H1 (cell line): ENCODE measurements around the gene C18orf54. TPM values are rescaled to one million over a fixed set of nuclear protein-coding genes. Genes with fewer than 3 reads are reported as not detected.

Source experiments
- CTCF ChIA-PET: fragments of 300-600 bp; sonication (Branson Sonifier 250); formaldehyde crosslinking; loops from one replicate; lab custom pipeline; 2021; ENCODE audit not compliant: partially characterized antibody; lab: Charles Lee
- POLR2A ChIA-PET: fragments of 300-600 bp; sonication (Branson Sonifier 250); formaldehyde crosslinking; loops from one replicate; lab custom pipeline; 2021; ENCODE audit warnings: inconsistent platforms; ENCODE audit not compliant: partially characterized antibody; lab: Charles Lee
- DNase-seq, 2 experiments: peaks; one replicate each; pipeline versions ENCODE4 v3.0.0 to v3.0.0-alpha.2; 2010 to 2022; ENCODE audit warnings: low spot score in 2 of 2, low read depth in 1 of 2, mixed read lengths in 1 of 2
- FAIRE-seq: peaks from 2 replicates; lab custom pipeline; 2011; peaks lifted over from hg19 to GRCh38; lab: Jason Lieb, UNC
- H2AFZ ChIP-seq: 2 replicates; pipeline ENCODE4 v1.8.1; 2012; ENCODE audit warnings: low read length, inconsistent platforms
- H2AK5ac ChIP-seq: 2 replicates; pipeline ENCODE4 v1.6.1; 2013; ENCODE audit warnings: low read depth, low read length
- H2BK120ac ChIP-seq: replicated peaks from 2 replicates; pipeline ENCODE3; 2013; ENCODE audit warnings: low read depth, low read length, inconsistent platforms
- H2BK12ac ChIP-seq: 2 replicates; pipeline ENCODE4 v1.6.1; 2013; ENCODE audit warnings: low read depth, low read length
- H2BK15ac ChIP-seq: 2 replicates; pipeline ENCODE4 v1.6.1; 2013; ENCODE audit warnings: low read length
- H2BK20ac ChIP-seq: 2 replicates; pipeline ENCODE4 v1.6.1; 2013; ENCODE audit warnings: low read length
- H2BK5ac ChIP-seq: 2 replicates; pipeline ENCODE4 v1.6.1; 2013; ENCODE audit warnings: low read depth, low read length
- H3K14ac ChIP-seq: 2 replicates; pipeline ENCODE4 v1.6.1; 2013; ENCODE audit warnings: inconsistent platforms; ENCODE audit not compliant: insufficient read length
- H3K18ac ChIP-seq: 2 replicates; pipeline ENCODE4 v1.6.1; 2013; ENCODE audit warnings: low read length; ENCODE audit errors: extremely low read depth
- H3K23ac ChIP-seq: 2 replicates; pipeline ENCODE4 v1.6.1; 2013; ENCODE audit warnings: inconsistent platforms; ENCODE audit not compliant: insufficient read length
- H3K23me2 ChIP-seq: 2 replicates; pipeline ENCODE4 v1.6.1; 2013; ENCODE audit warnings: low read depth, low read length
- H3K27ac ChIP-seq: 2 replicates; pipeline ENCODE4 v1.6.1; 2011; ENCODE audit warnings: low read depth, low read length, inconsistent platforms
- H3K27me3 ChIP-seq, 4 experiments: replicated peaks in 1 of 4; 1 replicate in 1 of 4; 2 replicates in 3 of 4; pipeline versions ENCODE4 v1.6.1 to v1.8.1; 2011 to 2013; ENCODE audit warnings: low read length in 3 of 4, mild to moderate bottlenecking in 3 of 4, inconsistent platforms in 2 of 4, mixed read lengths in 2 of 4, moderate library complexity in 1 of 4; ENCODE audit not compliant: control insufficient read depth in 3 of 4, insufficient read depth in 3 of 4; ENCODE audit errors: extremely low read depth in 1 of 4
- H3K36me3 ChIP-seq, 4 experiments: 2 replicates each; pipeline versions ENCODE4 v1.6.1 to v1.8.1; 2011 to 2013; ENCODE audit warnings: mild to moderate bottlenecking in 4 of 4, low read length in 3 of 4, moderate library complexity in 2 of 4, control low read depth in 1 of 4, inconsistent platforms in 1 of 4; ENCODE audit not compliant: insufficient read depth in 4 of 4, control insufficient read depth in 2 of 4
- H3K4ac ChIP-seq: replicated peaks from 2 replicates; pipeline ENCODE3; 2013; ENCODE audit warnings: low read length, low read depth, mixed read lengths, inconsistent platforms; ENCODE audit not compliant: insufficient read length
- H3K4me1 ChIP-seq, 4 experiments: replicated peaks in 1 of 4; 1 replicate in 1 of 4; 2 replicates in 3 of 4; pipeline versions ENCODE4 v1.6.1 to v1.8.1; 2011 to 2013; ENCODE audit warnings: low read length in 3 of 4, inconsistent platforms in 2 of 4, mixed read lengths in 1 of 4; ENCODE audit not compliant: insufficient read depth in 4 of 4, control insufficient read depth in 3 of 4
- H3K4me2 ChIP-seq, 2 experiments: 2 replicates each; pipeline versions ENCODE4 v1.6.1 to v1.8.1; 2011 to 2013; ENCODE audit warnings: low read depth in 2 of 2, low read length in 2 of 2, control low read depth in 1 of 2, inconsistent platforms in 1 of 2, mild to moderate bottlenecking in 1 of 2; ENCODE audit not compliant: insufficient read depth in 1 of 2
- H3K4me3 ChIP-seq, 4 experiments: fragments of 200-600, 300-600 bp in 1 of 4; sonication (generic), shearing (Covaris generic), sonication (Bioruptor Twin) in 1 of 4; 2 replicates each; pipeline versions ENCODE4 v1.5.1 to v1.8.1; 2011 to 2016; ENCODE audit warnings: low read length in 4 of 4, low read depth in 3 of 4, control low read depth in 2 of 4, inconsistent platforms in 2 of 4, mild to moderate bottlenecking in 2 of 4, mixed read lengths in 1 of 4, moderate library complexity in 1 of 4; ENCODE audit not compliant: insufficient read depth in 2 of 4; ENCODE audit errors: extremely low read depth in 1 of 4
- H3K56ac ChIP-seq: replicated peaks from 2 replicates; pipeline ENCODE3; 2013; ENCODE audit warnings: low read depth, mild to moderate bottlenecking, mixed read lengths, low read length, inconsistent platforms; ENCODE audit not compliant: insufficient read length
- H3K79me1 ChIP-seq: 2 replicates; pipeline ENCODE4 v1.6.1; 2013; ENCODE audit warnings: low read depth, low read length, control low read depth
- H3K79me2 ChIP-seq, 2 experiments: 2 replicates each; pipeline versions ENCODE4 v1.6.1 to v1.8.1; 2012 to 2013; ENCODE audit warnings: low read length in 2 of 2, mild to moderate bottlenecking in 2 of 2, inconsistent platforms in 1 of 2; ENCODE audit not compliant: insufficient read depth in 2 of 2, control insufficient read depth in 1 of 2
- H3K9ac ChIP-seq, 4 experiments: replicated peaks in 1 of 4; 1 replicate in 1 of 4; 2 replicates in 3 of 4; pipeline versions ENCODE4 v1.6.1 to v1.8.1; 2011 to 2013; ENCODE audit warnings: low read depth in 3 of 4, low read length in 3 of 4, control low read depth in 2 of 4, mild to moderate bottlenecking in 2 of 4, moderate library complexity in 2 of 4, inconsistent platforms in 1 of 4; ENCODE audit errors: extremely low read depth in 1 of 4
- H3K9me3 ChIP-seq, 2 experiments: 2 replicates each; pipeline versions ENCODE4 v1.6.1 to v1.8.1; 2012 to 2013; ENCODE audit warnings: mild to moderate bottlenecking in 2 of 2, moderate library complexity in 2 of 2, control low read depth in 1 of 2, inconsistent platforms in 1 of 2, low read depth in 1 of 2, low read length in 1 of 2, mixed read lengths in 1 of 2; ENCODE audit not compliant: insufficient read depth in 2 of 2
- H4K20me1 ChIP-seq, 2 experiments: replicated peaks in 1 of 2; 2 replicates each; pipeline versions ENCODE3 to v1.8.1; 2011 to 2013; ENCODE audit warnings: inconsistent platforms in 2 of 2, low read length in 2 of 2, mild to moderate bottlenecking in 1 of 2; ENCODE audit not compliant: insufficient read depth in 2 of 2, control insufficient read depth in 1 of 2
- H4K5ac ChIP-seq: 2 replicates; pipeline ENCODE4 v1.6.1; 2013; ENCODE audit warnings: low read length, low read depth, mixed read lengths, inconsistent platforms; ENCODE audit not compliant: insufficient read length
- H4K8ac ChIP-seq: 2 replicates; pipeline ENCODE4 v1.8.0; 2013; ENCODE audit warnings: mild to moderate bottlenecking, moderate library complexity, low read length, inconsistent platforms; ENCODE audit not compliant: insufficient read depth; ENCODE audit errors: extremely low read depth
- H4K91ac ChIP-seq: replicated peaks from 2 replicates; pipeline ENCODE3; 2013; ENCODE audit warnings: low read length, mixed read lengths, inconsistent platforms; ENCODE audit not compliant: insufficient read length
- ASH2L ChIP-seq: fragments of 200-600, 300-600 bp; sonication (generic); IDR thresholded peaks from one replicate; pipeline ENCODE4 v1.7.1; 2017; ENCODE audit warnings: low read length
- BACH1 ChIP-seq: IDR thresholded peaks from 2 replicates; pipeline ENCODE4 v1.6.1; 2012; ENCODE audit warnings: low read length, improper control_type of control experiment
- BCL11A ChIP-seq, 2 experiments: IDR thresholded peaks; one replicate each; pipeline ENCODE4 v1.6.1; 2011; ENCODE audit warnings: low read depth in 2 of 2, low read length in 2 of 2, mild to moderate bottlenecking in 2 of 2
- CBX5 ChIP-seq: fragments of 300-800, 300-1000 bp; sonication (generic); IDR thresholded peaks from 2 replicates; pipeline ENCODE4 v1.7.1; 2016; ENCODE audit warnings: antibody characterized with exemption, low read length, low read depth
- HDAC6 ChIP-seq: IDR thresholded peaks from one replicate; pipeline ENCODE4 v1.7.1; 2012; ENCODE audit warnings: low read depth, mild to moderate bottlenecking, inconsistent platforms, low read length, moderate library complexity
- JUN ChIP-seq: IDR thresholded peaks from 2 replicates; pipeline ENCODE4 v1.6.1; 2011; ENCODE audit warnings: low read depth, mild to moderate bottlenecking, improper control_type of control experiment, low read length
- JUND ChIP-seq: IDR thresholded peaks from 2 replicates; pipeline ENCODE4 v1.6.1; 2011; ENCODE audit warnings: mild to moderate bottlenecking, improper control_type of control experiment, low read length
- NANOG ChIP-seq: IDR thresholded peaks from 2 replicates; pipeline ENCODE4 v1.6.1; 2011; ENCODE audit warnings: low read length, low read depth, mild to moderate bottlenecking, inconsistent platforms; ENCODE audit not compliant: insufficient read depth, poor library complexity, severe bottlenecking
- NRF1 ChIP-seq: IDR thresholded peaks from 2 replicates; pipeline ENCODE4 v1.6.1; 2011; ENCODE audit warnings: mild to moderate bottlenecking, low read depth, low read length, improper control_type of control experiment
- PHF8 ChIP-seq: fragments of 200-600 bp; sonication (generic); conservative IDR thresholded peaks from 2 replicates; pipeline ENCODE4 v1.7.1; 2012; ENCODE audit warnings: low read depth, mild to moderate bottlenecking, inconsistent platforms, low read length, moderate library complexity
- RNF2 ChIP-seq: fragments of 200-900, 300-1000 bp; sonication (generic); IDR thresholded peaks from 2 replicates; pipeline ENCODE4 v1.7.1; 2016; ENCODE audit warnings: borderline replicate concordance, low read depth, mild to moderate bottlenecking, antibody characterized with exemption, low read length; ENCODE audit not compliant: poor library complexity, severe bottlenecking; ENCODE audit errors: missing control alignments
- SAP30 ChIP-seq: fragments of 300-600 bp; sonication (generic); IDR thresholded peaks from 2 replicates; pipeline ENCODE4 v1.7.1; 2012; ENCODE audit warnings: low read length, moderate library complexity, mild to moderate bottlenecking, inconsistent platforms; ENCODE audit not compliant: insufficient read depth, insufficient replicate concordance
- SIX5 ChIP-seq: IDR thresholded peaks from 2 replicates; pipeline ENCODE4 v1.6.1; 2011; ENCODE audit warnings: mild to moderate bottlenecking, low read depth, low read length
- TBP ChIP-seq: IDR thresholded peaks from 2 replicates; pipeline ENCODE4 v1.6.1; 2011; ENCODE audit warnings: low read depth, low read length, improper control_type of control experiment
- TEAD4 ChIP-seq: IDR thresholded peaks from 2 replicates; pipeline ENCODE4 v1.6.1; 2012; ENCODE audit warnings: low read depth, low read length, inconsistent platforms, mixed read lengths
- WGBS, 2 experiments: shearing (Covaris generic) in 1 of 2; methylation state at CpG; one replicate each; pipeline versions ENCODE4 v1.1.6 to v1.1.7; 2013 to 2015; ENCODE audit warnings: low lambda C conversion rate in 2 of 2, mixed read lengths in 2 of 2, inconsistent platforms in 1 of 2, low coverage in 1 of 2, missing lambda C conversion rate in 1 of 2; ENCODE audit not compliant: insufficient replicate concordance in 2 of 2, insufficient coverage in 1 of 2, insufficient read length in 1 of 2; ENCODE audit errors: extremely low coverage in 1 of 2, missing lambda C conversion rate in 1 of 2; 5-methylcytosine and 5-hydroxymethylcytosine counted together
- polyA plus RNA-seq, 7 experiments: library from polyadenylated mRNA; depleted of rRNA in 3 of 7; stranded (reverse) in 5 of 7; unstranded in 2 of 7; fragments of >200 nt in 5 of 7; fragments of 200-250 nt in 2 of 7; gene quantifications; 1 replicate in 5 of 7; 2 replicates in 1 of 7; 4 replicates in 1 of 7; pipeline versions ENCODE4 v1.2.1 to v1.2.3, GENCODE V29; 2011 to 2013; ENCODE audit warnings: missing spikeins in 2 of 7, mixed read lengths in 2 of 7
- total RNA-seq: library from RNA; stranded (reverse); fragmentation: NEBNext Ultra II Directional; extraction: Animal tissue kit (Norgen Biotek cat#: 25700); gene quantifications from 2 replicates; pipeline ENCODE4 v1.2.1, GENCODE V29; 2021

The C18orf54 gene
- total and polyA plus RNA-seq, 2 of the 8 experiments (the other 6 are each of a cell fraction or from before 2014, with no cell fraction given) = 6.7 to 30.9 TPM

- no peak overlapping the region for H4K91ac ChIP-seq
- no peak for FAIRE-seq
- POLR2A ChIA-PET = no interaction called here
- H3K79me1 ChIP-seq = no peaks in the 10 kb centered on the region
- no peak overlapping the region for H3K18ac ChIP-seq
- no peak overlapping the region for H2BK120ac ChIP-seq
- H3K4me1 ChIP-seq = no peaks in the 10 kb centered on the region
- H3K4me3 ChIP-seq = no peak overlapping the region
- no peak for DNase-seq
- no peaks in the 10 kb centered on the region for H3K36me3 ChIP-seq
- H3K14ac ChIP-seq = no peak overlapping the region
- no peaks in the 10 kb centered on the region for H3K79me2 ChIP-seq
- no peak overlapping the region for H2BK15ac ChIP-seq
- H3K4ac ChIP-seq = no peak overlapping the region
- H3K27ac ChIP-seq = no peak overlapping the region
- H3K27me3 ChIP-seq = no peaks in the 10 kb centered on the region
- no peak overlapping the region for H4K8ac ChIP-seq
- H2BK5ac ChIP-seq = no peak overlapping the region
- no peaks in the 10 kb centered on the region for H3K23me2 ChIP-seq
- CTCF ChIA-PET = interaction anchor here (1.5 to 2.3 kb wide), 2 partner anchors 21 to 32 kb away, joined by 4 to 11 read pairs; no protein-coding TSS in a partner anchor
- H3K23ac ChIP-seq = no peak overlapping the region
- H3K9ac ChIP-seq = no peak overlapping the region
- no peak overlapping the region for H2AK5ac ChIP-seq
- H4K20me1 ChIP-seq = no peaks in the 10 kb centered on the region
- H2BK12ac ChIP-seq = no peak overlapping the region
- WGBS, 2 experiments = 81% methylated on average over 1 of the region's 1 CpG; no CpG with 5 or more reads in 1 of the 2 experiments
- no peak overlapping the region for H2AFZ ChIP-seq
- no peak overlapping the region for H3K56ac ChIP-seq
- no peak overlapping the region for H2BK20ac ChIP-seq
- H3K9me3 ChIP-seq = no peaks in the 10 kb centered on the region
- H3K4me2 ChIP-seq = no peak overlapping the region
- no peak overlapping the region for H4K5ac ChIP-seq
- TF ChIP-seq BCL11A (IDR thresholded peaks at IDR 0.05; ENCODE audit: low read depth in 2 of 2, low read length in 2 of 2) = no peak
- TF ChIP-seq NANOG = no peak
- no peak for TF ChIP-seq HDAC6
- no peak for TF ChIP-seq PHF8
- TF ChIP-seq ASH2L = no peak
- TF ChIP-seq TBP = no peak
- no peak for TF ChIP-seq JUND
- no peak for TF ChIP-seq TEAD4
- no peak for TF ChIP-seq SAP30
- TF ChIP-seq SIX5 = no peak
- no peak for TF ChIP-seq RNF2
- TF ChIP-seq JUN = no peak
- no peak for TF ChIP-seq NRF1
- no peak for TF ChIP-seq CBX5
- TF ChIP-seq BACH1 = no peak
Measured at GRCh38 chr18:54411781-54412180, 54.1 kb downstream of the C18orf54 start.
